ENCODE results near the gene POLR1E.
A peak's percentile ranks its signal among the peaks of the same experiment; 100 is the strongest.

POLR1E gene

DNA sequence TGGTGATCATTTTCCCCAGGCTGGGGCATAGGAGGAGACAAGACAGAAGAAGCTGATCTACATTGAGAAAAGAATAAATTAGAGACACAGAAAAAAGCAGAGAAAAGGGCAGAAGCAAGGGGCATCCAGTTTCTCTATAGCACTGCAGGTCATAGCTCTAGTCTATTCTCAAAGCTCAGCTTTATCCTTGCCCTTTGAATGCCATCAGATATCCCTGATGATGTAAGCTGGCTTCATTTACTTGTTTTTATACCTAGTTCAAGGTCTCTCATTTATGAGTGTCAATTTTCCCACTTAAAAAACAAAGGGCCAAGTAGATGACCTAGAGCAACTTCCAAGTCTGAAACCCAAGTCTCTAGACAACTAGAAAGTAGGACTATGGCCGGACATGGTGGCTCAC lies 57.7 kb downstream of the POLR1E start:
- H3K9ac ChIP-seq (ENCODE audit: low read length): no peak overlapping the region
- no peak overlapping the region for H4K8ac ChIP-seq (ENCODE audit: low read depth, low read length)
- H3K14ac ChIP-seq (ENCODE audit: low read length): no peak overlapping the region
- H3K23ac ChIP-seq (ENCODE audit: low read length): no peak overlapping the region
- H3K4me1 ChIP-seq (ENCODE audit: control insufficient read depth in 1 of 2, insufficient read depth in 2 of 2, low read length in 2 of 2): no peaks in the 10 kb centered on the region
- no peak overlapping the region for H3K27ac ChIP-seq (ENCODE audit: low read depth, low read length)
- no peak overlapping the region for H4K91ac ChIP-seq (ENCODE audit: low read depth, low read length)
- H3K4ac ChIP-seq (ENCODE audit: low read depth, low read length): no peak overlapping the region
- no peak overlapping the region for H2BK12ac ChIP-seq (ENCODE audit: low read length)
- H3K27me3 ChIP-seq (ENCODE audit: insufficient read depth, low read length): no peaks in the 10 kb centered on the region
- H4K12ac ChIP-seq (ENCODE audit: low read depth, low read length): no peak overlapping the region
- no CpG with 5 or more reads among the region's 1 CpG for WGBS (ENCODE audit: extremely low coverage, insufficient coverage, insufficient read length)
- H2AFZ ChIP-seq (ENCODE audit: insufficient read depth, low read length, poor library complexity): no peak overlapping the region
- H2AK5ac ChIP-seq (ENCODE audit: low read length): no peak overlapping the region
- no peak for DNase-seq
- H3K4me3 ChIP-seq (ENCODE audit: low read depth, low read length): no peak overlapping the region
- no peak overlapping the region for H3K4me2 ChIP-seq (ENCODE audit: low read length)
- H2BK5ac ChIP-seq (ENCODE audit: low read depth, low read length, poor library complexity): no peak overlapping the region
- H2BK120ac ChIP-seq (ENCODE audit: insufficient read depth, low read length, poor library complexity): no peak overlapping the region
- H3K79me1 ChIP-seq (ENCODE audit: low read length): no peaks in the 10 kb centered on the region
- H3K18ac ChIP-seq (ENCODE audit: low read length): no peak overlapping the region
- H3K36me3 ChIP-seq (ENCODE audit: control insufficient read depth in 1 of 2, insufficient read depth in 2 of 2, low read length in 2 of 2): peaks cover 6 to 9% of the 10 kb centered on the region in 2 experiments
- no peaks in the 10 kb centered on the region for H3K9me3 ChIP-seq (ENCODE audit: insufficient read depth, low read depth, low read length)
- no peaks in the 10 kb centered on the region for H3K79me2 ChIP-seq (ENCODE audit: control insufficient read depth, insufficient read depth, low read length, poor library complexity)

DNA sequence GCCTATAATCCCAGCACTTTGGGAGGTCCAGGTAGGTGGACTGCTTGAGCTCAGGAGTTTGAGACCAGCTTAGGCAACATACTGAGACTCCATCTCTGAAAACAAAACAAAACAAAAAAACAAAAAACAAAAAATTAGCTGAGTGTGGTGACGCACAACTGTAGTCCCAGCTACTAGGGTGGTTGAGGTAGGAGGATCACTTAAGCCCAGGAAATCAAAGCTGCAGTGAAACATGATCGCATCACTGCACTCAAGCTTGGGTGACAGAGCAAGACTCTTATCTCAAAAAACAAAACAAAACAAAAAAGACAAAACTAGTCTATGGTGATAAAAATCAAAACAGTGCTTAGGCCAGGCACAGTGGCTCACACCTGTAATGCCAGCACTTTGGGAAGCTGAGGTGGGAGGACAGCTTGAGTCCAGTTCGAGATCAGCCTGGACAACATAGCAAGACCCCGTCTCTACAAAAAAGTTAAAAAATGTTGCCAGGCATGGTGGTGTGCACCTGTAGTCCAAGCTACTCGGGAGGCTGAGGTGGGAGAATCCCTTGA lies 61.7 kb downstream of the POLR1E start:
- Histone ChIP-seq H4K8ac (ENCODE audit: low read depth, low read length) (no peak overlapping the region), H3K4me3 (ENCODE audit: low read depth, low read length) (no peak overlapping the region), H4K12ac (ENCODE audit: low read depth, low read length) (no peak overlapping the region), H2AK5ac (ENCODE audit: low read length) (no peak overlapping the region), H3K18ac (ENCODE audit: low read length) (no peak overlapping the region), H3K27ac (ENCODE audit: low read depth, low read length) (no peak overlapping the region), H3K4me1 (ENCODE audit: control insufficient read depth in 1 of 2, insufficient read depth in 2 of 2, low read length in 2 of 2) (no peaks in the 10 kb centered on the region), H2BK120ac (ENCODE audit: insufficient read depth, low read length, poor library complexity) (no peak overlapping the region), H2AFZ (ENCODE audit: insufficient read depth, low read length, poor library complexity) (no peak overlapping the region), H3K4ac (ENCODE audit: low read depth, low read length) (no peak overlapping the region), H3K14ac (ENCODE audit: low read length) (no peak overlapping the region), H3K9ac (ENCODE audit: low read length) (no peak overlapping the region), H3K36me3 (ENCODE audit: control insufficient read depth in 1 of 2, insufficient read depth in 2 of 2, low read length in 2 of 2) (no peaks in the 10 kb centered on the region), H3K79me1 (ENCODE audit: low read length) (no peaks in the 10 kb centered on the region), H3K23ac (ENCODE audit: low read length) (no peak overlapping the region), H3K4me2 (ENCODE audit: low read length) (no peak overlapping the region), H2BK12ac (ENCODE audit: low read length) (no peak overlapping the region), H3K79me2 (ENCODE audit: control insufficient read depth, insufficient read depth, low read length, poor library complexity) (no peaks in the 10 kb centered on the region), H4K91ac (ENCODE audit: low read depth, low read length) (no peak overlapping the region), H2BK5ac (ENCODE audit: low read depth, low read length, poor library complexity) (no peak overlapping the region), H3K9me3 (ENCODE audit: insufficient read depth, low read depth, low read length) (no peaks in the 10 kb centered on the region), H3K27me3 (ENCODE audit: insufficient read depth, low read length) (no peaks in the 10 kb centered on the region)
- WGBS (ENCODE audit: extremely low coverage, insufficient coverage, insufficient read length): no CpG with 5 or more reads among the region's 5 CpGs
- peak; percentile 2 to 57 for DNase-seq

GRCh38 chr9:37549527-37549926 lies 63.8 kb downstream of the POLR1E start:
- Histone ChIP-seq H3K14ac (ENCODE audit: low read length) (no peak overlapping the region), H3K27me3 (ENCODE audit: insufficient read depth, low read length) (no peaks in the 10 kb centered on the region), H3K9ac (ENCODE audit: low read length) (no peak overlapping the region), H4K8ac (ENCODE audit: low read depth, low read length) (no peak overlapping the region), H2AK5ac (ENCODE audit: low read length) (no peak overlapping the region), H3K27ac (ENCODE audit: low read depth, low read length) (no peak overlapping the region), H3K9me3 (ENCODE audit: insufficient read depth, low read depth, low read length) (no peaks in the 10 kb centered on the region), H3K4me1 (ENCODE audit: control insufficient read depth in 1 of 2, insufficient read depth in 2 of 2, low read length in 2 of 2) (no peaks in the 10 kb centered on the region), H3K79me1 (ENCODE audit: low read length) (no peaks in the 10 kb centered on the region), H2AFZ (ENCODE audit: insufficient read depth, low read length, poor library complexity) (no peak overlapping the region), H3K4me2 (ENCODE audit: low read length) (no peak overlapping the region), H2BK12ac (ENCODE audit: low read length) (no peak overlapping the region), H3K36me3 (ENCODE audit: control insufficient read depth in 1 of 2, insufficient read depth in 2 of 2, low read length in 2 of 2) (no peaks in the 10 kb centered on the region), H2BK5ac (ENCODE audit: low read depth, low read length, poor library complexity) (no peak overlapping the region), H3K23ac (ENCODE audit: low read length) (no peak overlapping the region), H2BK120ac (ENCODE audit: insufficient read depth, low read length, poor library complexity) (no peak overlapping the region), H4K12ac (ENCODE audit: low read depth, low read length) (no peak overlapping the region), H3K79me2 (ENCODE audit: control insufficient read depth, insufficient read depth, low read length, poor library complexity) (no peaks in the 10 kb centered on the region), H3K18ac (ENCODE audit: low read length) (no peak overlapping the region), H3K4ac (ENCODE audit: low read depth, low read length) (no peak overlapping the region), H4K91ac (ENCODE audit: low read depth, low read length) (no peak overlapping the region), H3K4me3 (ENCODE audit: low read depth, low read length) (no peak overlapping the region)
- no peak for DNase-seq

GRCh38 chr9:37550781-37551180 lies 65.0 kb downstream of the POLR1E start:
- no peaks in the 10 kb centered on the region for H3K79me1 ChIP-seq (ENCODE audit: low read length)
- H3K27me3 ChIP-seq (ENCODE audit: insufficient read depth, low read length): no peaks in the 10 kb centered on the region
- no peak overlapping the region for H3K4me3 ChIP-seq (ENCODE audit: low read depth, low read length)
- H2BK120ac ChIP-seq (ENCODE audit: insufficient read depth, low read length, poor library complexity): no peak overlapping the region
- H3K4ac ChIP-seq (ENCODE audit: low read depth, low read length): no peak overlapping the region
- H2AFZ ChIP-seq (ENCODE audit: insufficient read depth, low read length, poor library complexity): no peak overlapping the region
- H4K8ac ChIP-seq (ENCODE audit: low read depth, low read length): no peak overlapping the region
- DNase-seq: no peak
- no peak overlapping the region for H2AK5ac ChIP-seq (ENCODE audit: low read length)
- no peak overlapping the region for H2BK5ac ChIP-seq (ENCODE audit: low read depth, low read length, poor library complexity)
- H3K14ac ChIP-seq (ENCODE audit: low read length): no peak overlapping the region
- H3K9ac ChIP-seq (ENCODE audit: low read length): no peak overlapping the region
- no CpG with 5 or more reads among the region's 1 CpG for WGBS (ENCODE audit: extremely low coverage, insufficient coverage, insufficient read length)
- H3K23ac ChIP-seq (ENCODE audit: low read length): no peak overlapping the region
- H3K4me2 ChIP-seq (ENCODE audit: low read length): no peak overlapping the region
- H4K12ac ChIP-seq (ENCODE audit: low read depth, low read length): no peak overlapping the region
- H2BK12ac ChIP-seq (ENCODE audit: low read length): no peak overlapping the region
- no peak overlapping the region for H3K27ac ChIP-seq (ENCODE audit: low read depth, low read length)
- H3K18ac ChIP-seq (ENCODE audit: low read length): no peak overlapping the region
- no peaks in the 10 kb centered on the region for H3K79me2 ChIP-seq (ENCODE audit: control insufficient read depth, insufficient read depth, low read length, poor library complexity)
- H3K4me1 ChIP-seq (ENCODE audit: control insufficient read depth in 1 of 2, insufficient read depth in 2 of 2, low read length in 2 of 2): no peaks in the 10 kb centered on the region
- no peak overlapping the region for H4K91ac ChIP-seq (ENCODE audit: low read depth, low read length)
- no peaks in the 10 kb centered on the region for H3K36me3 ChIP-seq (ENCODE audit: control insufficient read depth in 1 of 2, insufficient read depth in 2 of 2, low read length in 2 of 2)
- no peaks in the 10 kb centered on the region for H3K9me3 ChIP-seq (ENCODE audit: insufficient read depth, low read depth, low read length)
